Measurements from ENCODE around the gene SPC24.

GRCh38 chr19:11130824-11131455 is 24.6 kb downstream of the SPC24 start:
- TF ChIP-seq CTCF (conservative IDR thresholded peaks at IDR 0.05; ENCODE audit: low read depth, low read length) (peak; percentile 83), RCOR1 (IDR thresholded peaks at IDR 0.05; ENCODE audit: insufficient replicate concordance, low read length) (no peak), BHLHE40 (IDR thresholded peaks at IDR 0.05; ENCODE audit: low read depth, low read length) (no peak), POLR2A (IDR thresholded peaks at IDR 0.05; ENCODE audit: low read depth, low read length) (no peak), NFE2L2 (IDR thresholded peaks at IDR 0.05; ENCODE audit: low read depth, low read length) (no peak), MXI1 (IDR thresholded peaks at IDR 0.05; ENCODE audit: borderline replicate concordance, low read depth, low read length) (no peak), CEBPB (IDR thresholded peaks at IDR 0.05; ENCODE audit: low read depth, low read length) (no peak)
